HG03045 (cell line): ENCODE measurements around the gene MAP4K1.

Experiments
- ATAC-seq: cut with Tn5 transposase; IDR thresholded peaks from one replicate; pipeline ENCODE4 v1.9.1; 2021; ENCODE audit warnings: mild to moderate bottlenecking, moderate library complexity; ENCODE audit not compliant: unreplicated experiment

Gene MAP4K1

GRCh38 chr19:38617764-38618589, at the start of gene MAP4K1:
TSS of gene MAP4K1 (minus strand) at chr19:38617953. CDS start at chr19:38617895, 58 bp downstream.
- peak; percentile 41 for ATAC-seq

- ATAC-seq = no peak
Observed at GRCh38 chr19:38666663-38667511, 49.1 kb upstream of the MAP4K1 start.

- no peak for ATAC-seq
Observed at GRCh38 chr19:38665950-38666662, 48.4 kb upstream of the MAP4K1 start.

- ATAC-seq = no peak
Observed at GRCh38 chr19:38665219-38665931, 47.6 kb upstream of the MAP4K1 start.

- ATAC-seq = no peak
Observed at GRCh38 chr19:38664503-38665211, 46.9 kb upstream of the MAP4K1 start.

- no peak for ATAC-seq
Observed at GRCh38 chr19:38663957-38664502, 46.3 kb upstream of the MAP4K1 start.

GRCh38 chr19:38663156-38663651, 45.5 kb upstream of the MAP4K1 start:
- no peak for ATAC-seq

- ATAC-seq = no peak
Observed at GRCh38 chr19:38662537-38663155, 44.9 kb upstream of the MAP4K1 start.

GRCh38 chr19:38661996-38662395, 44.2 kb upstream of the MAP4K1 start:
- no peak for ATAC-seq

GRCh38 chr19:38661136-38661535, 43.4 kb upstream of the MAP4K1 start:
- no peak for ATAC-seq

- no peak for ATAC-seq
Observed at GRCh38 chr19:38660724-38661123, 43.0 kb upstream of the MAP4K1 start.

- no peak for ATAC-seq
Observed at GRCh38 chr19:38658462-38659306, 40.9 kb upstream of the MAP4K1 start.

- ATAC-seq = no peak
Observed at GRCh38 chr19:38657633-38658222, 40.0 kb upstream of the MAP4K1 start.

GRCh38 chr19:38656171-38656981, 38.6 kb upstream of the MAP4K1 start:
- no peak for ATAC-seq

- no peak for ATAC-seq
Observed at GRCh38 chr19:38655148-38655824, 37.5 kb upstream of the MAP4K1 start.

- ATAC-seq = no peak
Observed at GRCh38 chr19:38654628-38655055, 36.9 kb upstream of the MAP4K1 start.
